Measurements from ENCODE around the gene SEC14L2. TPM values are rescaled to one million over a fixed set of nuclear protein-coding genes. Genes with fewer than 3 reads are reported as not detected.

Gene SEC14L2
- total and polyA plus RNA-seq, 2 of the 8 experiments (the other 6 are each of a cell fraction or from before 2014, with no cell fraction given), result 2.8 to 3.2 TPM

GRCh38 chr22:30371981-30372380, 24.8 kb upstream of the SEC14L2 start:
- Histone ChIP-seq H3K36me3 (ENCODE audit: control insufficient read depth in 2 of 4, insufficient read depth in 4 of 4, low read length in 3 of 4) (0 out of 8 replicates have a peak, but pooled peaks cover 0 to 3% (median 0%) of the 10 kb centered on the region in 4 experiments), H4K20me1 (replicated peaks in 1 of 2; ENCODE audit: control insufficient read depth in 1 of 2, insufficient read depth in 2 of 2, low read length in 2 of 2) (peaks cover 3 to 7% of the 10 kb centered on the region in 2 experiments), H3K4me2 (ENCODE audit: insufficient read depth in 1 of 2, low read depth in 2 of 2, low read length in 2 of 2) (no peak overlapping the region), H4K5ac (ENCODE audit: insufficient read length, low read depth, low read length) (no peak overlapping the region), H2BK120ac (replicated peaks; ENCODE audit: low read depth, low read length) (no peak overlapping the region), H4K91ac (replicated peaks; ENCODE audit: insufficient read length, low read length) (peak overlapping the region; percentile 42), H3K23me2 (ENCODE audit: low read depth, low read length) (no peaks in the 10 kb centered on the region), H3K79me1 (ENCODE audit: low read depth, low read length) (no peaks in the 10 kb centered on the region), H3K27me3 (replicated peaks in 1 of 4; ENCODE audit: control insufficient read depth in 3 of 4, extremely low read depth in 1 of 4, insufficient read depth in 3 of 4, low read length in 3 of 4) (no peaks in the 10 kb centered on the region; a peak in 1 of 7 replicates), H2BK5ac (ENCODE audit: low read depth, low read length) (0 out of 2 replicates have a peak overlapping the region, but pooled peaks have one; percentile 23), H3K18ac (ENCODE audit: extremely low read depth, low read length) (no peak overlapping the region), H2BK20ac (ENCODE audit: low read length) (no peak overlapping the region), H3K4me3 (ENCODE audit: extremely low read depth in 1 of 4, insufficient read depth in 2 of 4, low read depth in 3 of 4, low read length in 4 of 4) (no peak overlapping the region), H3K4me1 (replicated peaks in 1 of 4; ENCODE audit: control insufficient read depth in 3 of 4, insufficient read depth in 4 of 4, low read length in 3 of 4) (peaks cover 0 to 2% (median 0%) of the 10 kb centered on the region in 4 experiments; a peak in 1 of 7 replicates), H3K23ac (ENCODE audit: insufficient read length) (no peak overlapping the region), H3K79me2 (ENCODE audit: control insufficient read depth in 1 of 2, insufficient read depth in 2 of 2, low read length in 2 of 2) (no peaks in the 10 kb centered on the region), H3K14ac (ENCODE audit: insufficient read length) (no peak overlapping the region), H2BK15ac (ENCODE audit: low read length) (no peak overlapping the region), H3K9ac (replicated peaks in 1 of 4; ENCODE audit: extremely low read depth in 1 of 4, low read depth in 3 of 4, low read length in 3 of 4) (no peak overlapping the region), H3K9me3 (ENCODE audit: insufficient read depth in 2 of 2, low read depth in 1 of 2, low read length in 1 of 2) (no peaks in the 10 kb centered on the region), H4K8ac (ENCODE audit: extremely low read depth, insufficient read depth, low read length) (0 out of 2 replicates have a peak overlapping the region, but pooled peaks have one; percentile 18), H3K4ac (replicated peaks; ENCODE audit: insufficient read length, low read depth, low read length) (no peak overlapping the region), H2AFZ (ENCODE audit: low read length) (no peak overlapping the region), H2BK12ac (ENCODE audit: low read depth, low read length) (no peak overlapping the region; the same call in 1 of the 2 replicates), H3K27ac (ENCODE audit: low read depth, low read length) (no peak overlapping the region; the same call in 1 of the 2 replicates), H2AK5ac (ENCODE audit: low read depth, low read length) (no peak overlapping the region), H3K56ac (replicated peaks; ENCODE audit: insufficient read length, low read depth, low read length) (no peak overlapping the region)
- WGBS, 2 experiments (ENCODE audit: extremely low coverage in 1 of 2, insufficient coverage in 1 of 2, insufficient read length in 1 of 2, insufficient replicate concordance in 2 of 2, low coverage in 1 of 2, low lambda C conversion rate in 2 of 2, missing lambda C conversion rate in 1 of 2), result 88% methylated on average over 13 of the region's 13 CpGs; no CpG with 5 or more reads in 1 of the 2 experiments
- DNase-seq (ENCODE audit: low read depth in 1 of 2, low spot score in 2 of 2) (no peak), FAIRE-seq (no peak)
- POLR2A ChIA-PET (ENCODE audit: partially characterized antibody), result interaction anchor here (1.1 to 11.8 kb wide), 6 partner anchors 12 to 107 kb away, joined by 3 to 129 read pairs (median 4); partner anchors contain the start of genes CCDC157 and SF3A1
- CTCF ChIA-PET (ENCODE audit: partially characterized antibody), result interaction anchor here (0.8 to 6.3 kb wide), 4 partner anchors 10 to 83 kb away, joined by 3 to 28 read pairs (median 15); partner anchors contain the start of genes CASTOR1 and RNF215
- TF ChIP-seq USF2 (IDR thresholded peaks at IDR 0.05; ENCODE audit: low read length) (no peak), TAF1 (IDR thresholded peaks at IDR 0.05; ENCODE audit: low read depth, low read length) (no peak), TAF7 (optimal IDR thresholded peaks at IDR 0.05; ENCODE audit: borderline replicate concordance, low read depth, low read length) (no peak), SIN3A (conservative IDR thresholded peaks at IDR 0.05 in 1 of 2, IDR thresholded peaks at IDR 0.05 in 1 of 2; ENCODE audit: low read depth in 1 of 2, low read length in 2 of 2) (no peak), EGR1 (IDR thresholded peaks at IDR 0.05; ENCODE audit: borderline replicate concordance, low read depth, low read length) (no peak), RFX5 (IDR thresholded peaks at IDR 0.05; ENCODE audit: borderline replicate concordance, low read depth, low read length) (no peak), BCL11A (IDR thresholded peaks at IDR 0.05; ENCODE audit: low read depth in 2 of 2, low read length in 2 of 2) (no peak), ASH2L (IDR thresholded peaks at IDR 0.05; ENCODE audit: low read length) (no peak), CTBP2 (IDR thresholded peaks at IDR 0.05; ENCODE audit: borderline replicate concordance, insufficient read depth, insufficient read length, low read length) (no peak), RBBP5 (IDR thresholded peaks at IDR 0.05; ENCODE audit: borderline replicate concordance, low read depth, low read length) (no peak), CEBPB (IDR thresholded peaks at IDR 0.05; ENCODE audit: low read depth, low read length) (no peak), TBP (IDR thresholded peaks at IDR 0.05; ENCODE audit: low read depth, low read length) (no peak)
